Gastroesophageal sphincter (tissue), 3 donors: Measurements from ENCODE around the gene PEX19.

Source experiments
- CTCF ChIP-seq, 4 experiments: fragments of 200-600 bp in 2 of 4; fragments of 450-650 bp in 2 of 4; sonication (generic) in 1 of 4; IDR thresholded peaks; one replicate each; pipeline ENCODE4 v1.5.1; 2017 to 2019; ENCODE audit warnings: antibody characterized with exemption in 4 of 4, mild to moderate bottlenecking in 2 of 4, moderate library complexity in 2 of 4
- POLR2A ChIP-seq, 2 donors: fragments of 450-650 bp; IDR thresholded peaks; one replicate each; pipeline ENCODE4 v1.6.1; 2017; ENCODE audit warnings: antibody characterized with exemption in 2 of 2, mild to moderate bottlenecking in 2 of 2, moderate library complexity in 1 of 2

- no peak for TF ChIP-seq POLR2A (IDR thresholded peaks at IDR 0.05)
- peak; percentile 70 to 92 (median 73) for TF ChIP-seq CTCF (IDR thresholded peaks at IDR 0.05)
Measured at GRCh38 chr1:160251687-160252526, 33.0 kb downstream of the PEX19 start.
